ENCODE data around the gene RASSF6.
"Not testable (repeated sequence)": the region's sequence is repeated elsewhere in the genome, so short reads cannot be mapped to it uniquely, and the experiment has no call there.

RASSF6 gene

DNA sequence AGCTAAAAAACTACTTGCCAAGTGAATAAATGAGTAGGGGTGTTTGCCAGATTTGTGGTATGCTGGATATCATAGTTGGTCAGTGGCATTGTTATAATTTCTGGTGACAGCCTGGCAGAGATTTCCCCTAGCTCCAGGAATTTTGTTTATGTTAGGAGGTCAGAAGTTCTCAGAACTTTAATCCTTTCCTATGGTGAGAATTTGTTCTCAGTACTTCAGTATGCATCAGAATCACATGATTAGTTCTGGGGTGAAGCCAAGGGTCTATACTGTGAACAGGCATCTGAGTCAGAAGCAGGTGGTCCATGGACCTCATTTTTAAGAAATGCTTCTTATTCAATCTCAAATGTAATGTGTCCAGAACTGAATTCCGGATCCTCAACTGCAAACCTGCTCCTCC, 10.5 kb downstream of the RASSF6 start:
- peak; percentile 95 for DNase-seq (ENCODE audit: low read depth)

DNA sequence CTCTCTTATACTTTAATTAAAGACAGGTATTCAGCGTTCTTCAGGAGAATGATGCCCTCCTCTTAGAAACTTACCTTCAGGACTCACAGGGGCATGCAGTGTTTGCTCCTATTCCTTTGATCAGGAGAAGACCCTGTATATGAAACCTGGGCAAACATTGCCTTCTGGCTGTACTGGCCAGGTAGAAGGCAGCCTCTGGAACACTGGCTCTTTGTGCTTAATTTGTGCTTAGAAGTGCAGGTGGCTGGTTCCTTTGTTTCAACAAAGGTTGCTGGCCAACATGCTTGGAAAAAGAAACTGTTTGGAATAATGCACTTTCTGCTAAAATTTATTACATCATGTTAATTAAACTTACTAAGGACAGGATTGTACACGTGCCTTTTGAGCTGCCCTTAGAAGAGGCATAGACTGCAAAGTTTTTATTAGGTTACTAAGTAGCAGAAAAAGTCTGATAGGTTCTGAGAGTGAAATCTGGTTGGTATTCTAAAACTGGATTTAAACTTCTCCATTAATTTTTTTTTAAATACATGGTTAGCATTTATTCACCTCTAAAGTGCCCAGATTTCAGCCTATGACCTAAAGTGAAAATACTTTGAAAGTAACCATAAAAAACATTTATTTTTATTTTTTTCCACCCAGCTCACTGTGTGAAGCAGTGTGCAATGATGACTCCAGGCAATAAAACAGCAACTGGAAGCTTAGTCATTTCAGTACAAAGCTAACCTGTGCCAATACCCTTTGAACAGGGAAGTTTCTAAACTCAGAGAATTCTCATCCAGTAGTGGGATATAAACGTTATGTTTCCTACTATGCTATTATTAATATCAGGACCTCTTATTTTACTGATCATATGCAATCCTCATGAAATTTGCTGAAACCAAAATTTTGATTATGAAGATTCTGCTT, 11.3 kb downstream of the RASSF6 start:
- peak; percentile 73 for DNase-seq (ENCODE audit: low read depth)

DNA sequence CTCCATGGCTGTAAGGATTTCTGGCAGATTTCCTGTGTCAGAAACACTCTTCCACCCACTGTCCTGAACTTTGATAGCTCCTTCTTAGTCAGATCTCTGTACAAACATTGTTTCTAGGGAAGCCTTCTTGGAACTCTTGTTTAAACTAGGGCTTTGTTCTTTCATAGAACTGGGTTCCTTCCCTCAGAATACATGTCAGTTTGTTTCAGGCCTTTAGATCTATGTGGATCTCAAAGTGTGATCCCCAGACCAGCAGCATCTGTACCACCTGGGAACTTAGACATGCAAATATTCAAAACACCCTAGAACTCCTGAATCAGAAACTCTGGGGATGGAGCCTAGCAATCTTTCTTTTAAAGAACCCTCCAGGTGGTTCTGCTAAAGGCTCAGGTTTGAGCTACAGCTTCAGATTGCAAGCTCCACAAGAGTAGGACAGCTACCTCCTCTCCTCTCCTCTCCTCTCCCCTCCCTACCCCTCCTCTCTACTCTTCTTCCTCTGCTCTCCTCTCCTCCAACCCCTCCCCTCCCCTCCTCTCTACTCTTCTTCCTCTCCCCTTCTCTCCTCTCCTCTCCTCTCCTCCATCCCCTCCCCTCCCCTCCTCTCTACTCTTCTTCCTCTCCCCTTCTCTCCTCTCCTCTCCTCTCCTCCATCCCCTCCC, 12.7 kb downstream of the RASSF6 start:
- DNase-seq (ENCODE audit: low read depth) = no peak

DNA sequence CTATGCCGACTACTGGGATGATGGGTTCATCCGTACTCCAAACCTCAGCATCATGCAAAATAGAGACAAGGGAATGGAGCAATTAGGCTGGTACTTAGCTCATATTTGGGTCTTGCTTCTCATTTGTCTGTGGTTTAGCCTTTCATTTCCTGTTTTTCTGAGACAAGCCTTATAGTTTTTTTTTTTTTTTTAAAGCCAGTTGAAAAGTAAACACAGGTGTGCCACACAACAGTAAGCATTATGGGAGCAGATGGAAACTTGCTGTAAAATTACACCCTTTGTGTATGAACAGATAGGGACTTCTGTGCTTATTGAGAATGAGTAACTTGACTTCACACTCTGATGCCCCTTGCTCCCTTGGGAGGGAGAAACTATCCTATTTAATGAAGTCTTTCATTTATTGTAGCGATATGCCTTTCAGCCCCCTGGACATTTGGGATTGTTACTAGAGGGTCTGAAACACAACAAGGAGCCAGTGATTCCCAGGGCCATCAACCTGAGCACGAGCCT, 13.7 kb downstream of the RASSF6 start:
- no peak for DNase-seq (ENCODE audit: low read depth)

DNA sequence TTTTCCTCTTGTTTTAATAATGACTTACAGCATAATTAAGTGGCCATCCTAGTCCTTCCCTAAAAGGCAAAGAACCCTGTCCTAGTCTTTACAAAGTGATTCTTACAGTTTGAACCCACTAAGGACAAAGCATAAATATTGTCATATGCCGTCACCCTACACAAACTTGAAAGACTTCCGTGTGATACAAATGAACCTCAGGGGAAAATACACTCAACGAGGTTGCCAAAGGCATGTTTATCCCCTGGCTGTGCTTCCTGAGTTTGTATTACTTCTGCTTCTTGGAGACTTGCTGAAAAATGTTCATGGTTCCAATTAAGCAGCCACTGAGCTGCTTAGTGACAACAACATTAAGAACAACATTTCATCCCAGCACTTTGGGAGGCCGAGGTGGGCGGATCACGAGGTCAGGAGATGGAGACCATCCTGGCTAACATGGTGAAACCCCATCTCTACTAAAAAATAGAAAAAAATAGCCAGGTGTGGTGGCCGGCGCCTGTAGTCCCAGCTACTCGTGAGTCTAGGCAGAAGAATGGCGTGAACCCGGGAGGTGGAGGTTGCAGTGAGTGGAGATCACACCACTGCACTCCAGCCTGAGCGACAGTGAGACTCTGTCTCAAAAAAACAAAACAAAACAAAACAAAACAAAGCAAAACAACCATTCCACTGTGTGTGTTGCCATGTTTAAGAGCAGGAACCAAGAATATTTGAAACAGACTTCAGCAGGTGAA, 16.2 kb downstream of the RASSF6 start:
- peak; percentile 68 for DNase-seq (ENCODE audit: low read depth)

DNA sequence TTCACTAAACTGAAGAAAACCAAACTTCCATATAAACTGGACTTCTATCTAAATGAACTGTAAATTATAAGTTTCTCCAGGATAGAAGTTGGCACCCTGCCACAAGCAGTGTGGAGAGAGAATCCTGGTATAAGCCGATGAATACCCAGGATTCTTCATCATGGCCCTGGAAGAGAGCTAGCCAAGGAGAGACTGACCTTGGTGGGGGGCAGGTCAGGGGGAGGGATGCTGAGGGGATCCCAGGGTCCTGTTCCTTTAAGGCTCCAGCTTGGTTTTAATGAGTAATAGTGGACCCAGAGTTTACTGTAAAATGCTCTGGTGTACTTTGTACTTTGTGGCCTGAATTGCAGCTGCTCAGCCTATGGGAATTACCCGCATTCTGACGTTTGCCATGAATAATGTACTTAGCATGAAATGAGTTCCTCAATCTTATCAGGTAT, 16.9 kb downstream of the RASSF6 start:
- peak; percentile 96 for DNase-seq (ENCODE audit: low read depth)

DNA sequence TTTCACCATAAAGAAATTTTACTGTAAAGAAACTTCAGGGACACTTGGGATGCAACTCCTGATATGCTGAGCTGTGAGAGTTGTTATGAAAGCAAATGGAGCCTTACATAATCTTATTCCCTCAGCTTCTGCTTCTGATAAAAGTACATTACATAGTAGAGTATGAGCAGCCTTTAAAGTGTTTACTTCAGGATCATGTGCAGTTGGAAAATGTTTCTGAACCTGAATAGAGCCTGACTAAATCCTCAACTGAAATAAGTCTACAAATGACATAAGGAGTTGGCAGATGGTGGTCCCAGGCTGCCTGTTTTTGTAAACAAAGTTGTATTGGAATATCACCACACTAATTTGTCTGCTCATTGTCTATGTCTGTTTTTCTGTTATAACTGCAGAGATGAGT, 19.3 kb downstream of the RASSF6 start:
- peak; percentile 60 for DNase-seq (ENCODE audit: low read depth)

DNA sequence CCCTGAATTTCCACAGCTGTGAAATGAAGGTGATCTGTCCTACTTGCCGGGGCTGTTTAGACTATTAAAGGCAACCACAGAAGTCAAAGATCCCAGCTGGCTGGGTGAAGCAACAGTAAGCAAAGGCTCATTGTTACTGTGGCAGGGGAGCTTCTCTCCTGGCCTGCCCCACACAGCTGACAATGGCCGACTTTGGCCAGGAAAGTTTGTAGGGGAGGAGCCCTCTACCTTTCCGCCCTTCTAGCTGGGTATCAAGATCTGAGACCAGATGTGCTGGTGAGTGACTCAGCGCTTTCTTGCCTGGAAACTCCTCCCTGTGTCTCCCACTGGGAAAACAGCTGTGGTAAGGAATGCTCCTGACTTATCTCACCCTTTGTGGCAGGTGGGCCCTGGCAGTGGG, 21.1 kb downstream of the RASSF6 start:
- peak; percentile 90 for DNase-seq (ENCODE audit: low read depth)

DNA sequence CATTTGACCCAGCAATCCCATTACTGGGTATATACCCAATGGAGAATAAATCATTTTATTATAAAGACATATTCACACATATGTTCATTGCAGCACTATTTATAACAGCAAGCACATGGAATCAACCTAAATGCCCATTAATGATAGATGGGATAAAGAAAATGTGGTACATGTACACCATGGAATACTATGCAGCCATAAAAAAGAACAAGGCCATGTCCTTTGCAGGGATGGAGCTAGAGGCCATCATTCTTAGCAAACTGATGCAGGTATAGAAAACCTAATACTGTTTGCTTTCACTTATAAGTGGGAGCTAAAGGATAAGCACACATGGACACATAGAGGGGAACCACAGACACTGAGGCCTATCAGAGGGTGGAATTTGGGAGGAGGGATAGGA, 22.6 kb downstream of the RASSF6 start:
- no peak for DNase-seq (ENCODE audit: low read depth)

DNA sequence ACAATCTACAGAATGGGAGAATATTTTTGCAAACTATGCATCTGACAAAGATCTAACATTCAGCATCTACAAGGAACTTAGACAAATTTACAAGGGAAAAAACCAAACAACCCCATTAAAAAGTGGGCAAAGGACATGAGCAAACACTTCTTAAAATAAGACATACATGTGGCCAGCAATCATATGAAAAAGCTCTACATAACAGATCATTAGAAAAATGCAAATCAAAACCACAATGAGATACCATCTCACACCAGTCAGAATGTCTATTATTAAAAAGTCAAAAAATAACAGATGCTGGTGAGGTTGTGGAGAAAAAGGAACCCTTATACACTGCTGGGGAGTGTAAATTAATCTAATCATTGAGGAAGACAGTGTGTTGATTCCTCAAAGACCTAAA, 23.1 kb downstream of the RASSF6 start:
- DNase-seq (ENCODE audit: low read depth) = not testable (repeated sequence)

DNA sequence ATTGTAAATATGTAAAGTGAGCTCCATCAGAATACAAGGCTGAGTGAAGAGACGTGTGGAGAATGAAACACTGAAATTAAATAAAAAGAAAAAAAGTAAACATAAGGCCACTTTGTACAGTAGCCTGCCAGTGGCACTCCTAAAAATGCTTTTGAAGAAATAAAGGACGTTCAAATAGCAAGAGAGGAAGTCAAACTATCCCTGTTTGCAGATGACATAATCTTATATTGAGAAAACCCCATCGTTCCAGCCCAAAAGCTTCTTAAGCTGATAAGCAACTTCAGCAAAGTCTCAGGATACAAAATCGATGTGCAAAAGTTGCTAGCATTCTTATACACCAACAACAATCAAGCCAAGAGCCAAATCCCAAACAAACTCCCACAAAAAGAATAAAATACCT, 24.2 kb downstream of the RASSF6 start:
- DNase-seq (ENCODE audit: low read depth) = no peak

DNA sequence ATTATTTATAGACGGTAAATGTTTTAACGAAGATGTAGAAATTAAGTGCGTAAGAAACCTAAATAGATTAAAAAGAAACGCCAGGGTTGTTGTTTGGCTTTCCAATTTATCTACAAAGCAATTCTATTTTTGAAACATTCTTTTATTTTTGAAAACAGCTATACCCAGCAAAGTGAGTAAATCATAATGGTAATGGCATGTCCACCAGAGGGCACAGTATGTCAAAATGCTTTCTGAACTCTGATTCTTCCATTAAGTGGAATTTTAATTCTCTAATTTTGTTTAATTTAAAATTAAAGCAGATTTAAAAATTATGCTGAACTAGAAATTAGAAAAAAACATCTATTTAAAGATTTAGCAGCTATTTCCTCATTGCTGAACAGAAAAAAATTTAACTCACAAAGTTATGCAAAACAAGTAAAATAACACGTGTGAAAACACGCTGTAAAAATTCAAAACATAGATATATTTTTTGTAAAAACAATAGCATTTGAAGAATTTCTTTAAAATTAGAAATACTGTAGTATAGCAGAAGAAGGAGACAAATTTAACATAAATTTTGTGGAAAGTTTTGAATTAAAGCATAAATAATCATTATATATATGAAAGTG, 26.5 kb downstream of the RASSF6 start:
- peak; percentile 45 for DNase-seq (ENCODE audit: low read depth)

DNA sequence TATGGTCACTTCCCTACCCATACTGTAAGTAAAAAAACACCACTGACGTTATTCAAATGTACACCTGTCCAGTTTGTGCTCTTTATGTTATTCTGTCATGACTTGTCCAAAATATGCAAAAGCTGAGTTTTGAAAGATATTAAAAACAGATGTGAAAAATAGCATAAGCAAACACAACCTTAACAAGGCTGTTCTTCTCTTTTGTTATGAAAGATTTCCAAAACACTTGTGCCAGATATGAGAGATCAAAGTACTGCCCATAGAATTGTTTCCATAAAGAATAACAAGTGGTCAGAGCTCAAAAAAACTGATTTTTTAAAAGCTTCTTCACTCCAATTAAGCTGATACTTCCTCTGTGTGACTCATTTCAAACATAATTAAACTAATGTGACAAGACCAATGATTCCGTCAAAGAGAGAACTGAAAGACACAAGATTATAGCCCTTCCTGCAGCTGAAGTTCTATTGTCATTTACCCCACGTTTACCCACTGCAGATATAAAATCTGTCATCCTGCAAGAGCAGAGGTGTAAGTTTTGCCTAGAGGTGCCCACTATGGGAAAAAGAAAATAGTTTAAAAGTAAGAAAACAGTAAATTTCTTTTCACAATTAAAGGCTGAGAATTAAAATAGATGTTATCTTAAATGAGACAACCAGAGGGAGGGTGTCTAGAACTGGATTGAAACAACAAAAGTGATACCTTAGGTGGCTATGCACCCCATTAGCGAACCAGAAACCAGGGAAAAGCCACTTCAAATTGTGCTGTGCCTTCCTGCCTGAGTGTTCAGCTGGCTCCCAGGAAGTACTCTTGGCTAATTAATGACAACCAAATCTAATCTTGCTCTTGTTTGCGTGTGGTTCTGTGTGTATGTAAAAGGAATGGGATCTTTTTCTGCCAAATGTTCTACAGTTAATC, 30.1 kb downstream of the RASSF6 start:
- no peak for DNase-seq (ENCODE audit: low read depth)

DNA sequence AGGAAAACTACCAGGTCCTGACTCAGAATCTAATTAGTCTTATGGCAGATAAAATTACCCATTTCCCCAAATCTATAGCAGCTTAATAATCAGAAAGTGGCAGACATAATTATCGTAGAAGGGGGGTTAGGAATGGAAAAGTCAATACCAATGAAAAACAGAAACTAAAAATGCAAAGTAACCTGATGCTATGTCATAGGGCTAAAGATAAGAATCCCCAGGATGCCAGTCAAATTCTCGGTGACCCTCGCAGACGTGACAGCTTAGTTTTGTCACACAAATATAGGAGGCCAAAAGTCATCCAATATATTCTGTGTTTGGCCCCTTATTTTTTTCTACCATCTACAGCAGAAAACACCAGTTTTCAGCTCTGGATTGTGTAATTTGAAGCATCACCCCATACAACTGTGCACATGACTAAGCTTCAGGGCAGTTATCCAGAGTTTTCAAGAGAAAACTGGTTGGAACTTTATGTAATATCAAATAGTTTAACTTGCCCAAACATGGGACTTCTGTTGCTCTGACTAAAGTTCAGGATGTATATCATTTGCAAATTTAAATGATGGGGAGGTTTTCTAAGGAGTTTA, 30.9 kb downstream of the RASSF6 start:
- peak; percentile 88 for DNase-seq (ENCODE audit: low read depth)

DNA sequence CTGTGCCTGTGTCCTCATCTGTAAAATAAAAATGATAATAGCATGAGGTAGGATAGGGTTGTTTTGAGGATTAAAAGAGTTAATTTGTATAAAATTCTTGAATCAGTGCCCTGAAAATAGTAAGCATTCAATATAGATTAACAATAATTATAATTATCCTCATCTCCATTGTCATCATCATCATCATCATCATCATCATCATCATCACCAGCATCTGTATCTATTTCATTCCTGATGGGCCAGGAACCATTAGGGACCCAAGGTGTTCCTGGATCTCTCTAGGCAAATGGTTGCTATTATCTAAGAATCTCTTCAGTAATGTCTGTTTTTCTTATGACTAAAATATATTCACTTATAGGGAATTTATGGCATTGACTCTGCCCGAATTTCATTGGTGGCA, 31.6 kb downstream of the RASSF6 start:
- no peak for DNase-seq (ENCODE audit: low read depth)

DNA sequence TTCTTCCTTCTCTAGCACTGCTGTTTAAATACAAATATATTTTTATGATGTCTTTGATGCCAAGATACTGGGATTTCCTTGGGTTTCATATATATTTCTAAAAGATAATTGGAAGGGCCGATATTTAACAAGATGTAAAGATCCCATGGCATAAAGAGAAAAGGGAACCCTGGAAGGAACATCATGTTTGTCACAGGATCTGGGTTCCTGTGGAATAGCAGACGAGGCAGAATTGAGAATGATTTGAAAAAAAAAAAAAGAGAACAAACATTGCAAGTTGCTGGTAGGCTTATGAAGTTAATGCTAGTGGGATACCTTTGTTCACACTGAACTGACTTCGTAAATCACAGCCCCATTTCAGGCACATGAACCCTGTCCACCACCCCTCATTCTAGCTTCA, 33.6 kb downstream of the RASSF6 start:
- DNase-seq (ENCODE audit: low read depth) = no peak

DNA sequence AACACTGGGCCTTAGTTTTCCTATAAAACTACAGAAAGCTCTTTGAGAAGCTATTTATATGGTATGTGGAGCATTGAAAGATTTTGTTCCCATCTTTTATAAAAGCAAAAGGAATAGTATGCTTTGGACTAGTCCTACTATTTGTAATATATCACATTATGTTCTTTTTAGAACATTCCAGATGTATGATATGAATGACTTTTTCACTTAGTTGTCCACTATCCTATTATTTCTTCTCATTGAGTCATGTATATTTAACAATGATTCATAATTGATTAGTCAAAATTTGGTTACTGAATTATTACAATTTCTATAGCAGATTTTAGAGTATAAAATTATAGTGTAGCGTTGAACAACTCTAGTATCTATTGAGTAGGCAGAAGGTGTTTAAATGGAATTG, 34.2 kb downstream of the RASSF6 start:
- DNase-seq (ENCODE audit: low read depth) = no peak

DNA sequence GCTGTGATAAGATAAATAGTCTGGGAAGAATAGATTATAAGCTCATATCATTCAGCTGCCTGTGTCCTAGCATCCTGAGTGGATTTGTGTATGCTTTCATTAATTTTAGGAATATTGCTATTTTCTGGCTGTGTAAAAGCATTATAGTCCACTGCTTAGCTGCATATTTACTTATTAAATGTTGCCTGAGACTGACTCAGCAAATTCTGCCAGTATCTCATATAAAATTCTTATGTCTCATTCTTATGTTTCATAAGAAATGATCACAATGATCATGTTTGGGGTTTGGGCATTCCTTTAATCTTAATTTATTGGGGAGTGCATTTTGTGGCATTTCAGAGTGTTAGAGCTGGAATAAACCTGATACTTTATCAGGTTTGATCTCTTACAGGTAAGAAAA, 34.9 kb downstream of the RASSF6 start:
- no peak for DNase-seq (ENCODE audit: low read depth)

DNA sequence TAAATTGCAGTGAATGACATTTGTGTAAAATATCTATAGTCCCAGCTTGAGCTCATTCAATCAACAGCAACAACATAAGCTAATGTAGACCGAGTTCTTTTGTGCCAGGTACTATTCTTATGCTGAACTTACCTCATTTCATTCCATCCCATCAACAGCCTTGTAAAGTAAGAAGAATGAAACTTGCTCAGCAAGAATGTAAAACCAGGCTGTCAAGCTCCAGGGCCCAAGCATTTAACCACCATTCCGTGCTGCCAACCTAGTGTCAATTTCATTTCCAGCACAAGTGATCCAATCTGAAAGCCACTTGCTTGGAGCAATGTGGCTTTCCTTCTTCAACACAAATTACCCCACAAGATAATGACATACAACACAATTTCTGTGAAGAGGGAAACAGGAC, 36.6 kb downstream of the RASSF6 start:
- DNase-seq (ENCODE audit: low read depth) = no peak

DNA sequence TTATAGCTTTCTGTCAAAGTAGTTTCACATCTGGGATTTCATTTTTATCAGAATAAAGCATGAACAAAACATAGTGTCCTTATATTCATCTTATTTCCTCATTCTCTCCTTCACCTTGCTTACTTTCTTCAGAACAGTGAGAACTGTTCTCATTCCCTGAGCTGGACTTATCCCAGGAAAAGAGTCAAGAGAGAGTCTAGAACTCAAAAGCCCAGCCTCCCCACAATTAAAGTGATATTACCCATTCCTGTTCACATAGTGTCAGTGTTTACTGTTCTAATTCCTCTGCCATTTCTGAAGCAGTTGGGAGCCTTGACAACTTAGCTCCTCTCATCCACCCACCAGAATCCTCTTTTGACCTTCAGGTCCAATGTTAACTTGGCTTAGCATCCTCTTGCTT, 42.9 kb downstream of the RASSF6 start:
- no peak for DNase-seq (ENCODE audit: low read depth)

DNA sequence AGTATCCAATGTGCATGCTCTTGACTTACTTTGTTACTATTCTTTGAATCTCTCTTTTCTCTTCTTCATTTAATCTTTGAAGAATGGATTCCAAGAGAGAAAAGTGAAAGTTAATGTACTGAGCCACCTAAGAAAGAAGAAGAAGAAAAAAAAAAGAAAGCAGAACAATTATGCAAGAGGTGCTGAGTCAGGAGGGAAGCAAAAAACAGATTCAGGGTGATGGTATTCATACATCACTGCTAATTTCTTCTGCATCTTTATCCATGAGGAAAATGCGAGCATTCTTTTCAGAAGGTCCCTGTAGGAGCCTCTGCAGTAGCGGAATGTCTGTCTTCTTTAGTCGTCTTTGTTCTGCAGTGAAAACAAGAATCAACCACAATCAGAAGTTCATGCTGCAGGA, 43.9 kb downstream of the RASSF6 start:
- DNase-seq (ENCODE audit: low read depth) = peak; percentile 74

All from iris pigment epithelial cell (primary cell).